Measurements from ENCODE around the gene GRK4. TPM values are rescaled to one million over a fixed set of nuclear protein-coding genes. Genes with fewer than 3 reads are reported as not detected.

The GRK4 gene
- total and polyA plus RNA-seq, 11 donors: 4.9 to 12.0 (median 9.3) TPM

DNA sequence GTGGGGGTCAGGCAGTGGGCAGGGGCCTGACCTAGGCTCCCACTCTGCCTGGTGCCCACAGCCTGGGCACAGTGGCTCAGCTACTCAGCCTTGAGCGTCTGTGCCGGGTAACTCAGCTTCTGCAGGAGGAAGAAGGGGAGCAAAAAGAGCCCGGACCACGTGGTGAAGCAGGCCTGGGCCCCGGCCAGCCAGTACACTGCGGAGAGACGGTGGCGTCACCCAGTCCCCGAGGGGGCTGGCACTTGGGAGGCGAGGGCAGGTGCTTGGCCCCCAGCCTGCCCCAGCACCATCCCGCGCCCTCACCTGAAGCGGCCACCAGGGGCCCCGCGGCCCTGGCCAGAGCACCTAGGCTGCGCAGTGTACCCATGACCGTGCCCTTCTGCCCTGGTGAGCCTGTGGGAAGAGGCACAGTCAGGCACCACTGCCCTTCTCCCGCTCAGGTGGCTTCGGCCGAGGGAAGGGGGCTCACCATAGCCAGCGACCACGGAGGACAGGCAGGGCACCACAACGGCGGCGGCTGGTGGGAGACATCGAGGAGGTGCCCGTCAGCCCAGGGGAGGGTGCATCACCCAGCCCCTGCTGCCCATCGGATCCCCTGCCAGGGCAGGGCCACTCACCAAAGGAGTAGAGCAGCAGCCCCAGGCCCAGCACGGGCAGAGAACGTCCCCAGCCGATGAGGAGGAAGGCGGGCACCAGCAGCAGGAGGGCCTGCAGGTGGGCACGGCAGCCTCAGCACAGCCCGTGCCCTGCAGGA, 32.4 kb upstream of the GRK4 start:
- Histone ChIP-seq H3K4me3 (no peak overlapping the region), H3K4me1 (peaks cover 2 to 49% (median 37%) of the 10 kb centered on the region in 12 donors), H3K36me3 (peaks cover 0 to 60% (median 51%) of the 10 kb centered on the region in 9 donors), H3K9me3 (no peaks in the 10 kb centered on the region), H3K27me3 (no peaks in the 10 kb centered on the region), H3K27ac (peak overlapping the region; percentile 29 to 91 (median 69))
- intact Hi-C loops (cut with DNase I): loop anchor here in 8 of 10 donors (5.0 to 10.0 kb wide), 6 partner anchors 86 to 174 kb away; partner anchors contain the start of genes ADD1 (in 4 of the 8) and TNIP2 (in 1 of the 8)
- ATAC-seq (peak in 2 of 4 donors; percentile 2 to 3), DNase-seq (peak in 1 of 5 donors; percentile 67)
- WGBS, 4 donors: 59 to 77% (median 72%) methylated on average over 20 to 34 of the region's 34 CpGs
- no peak for TF ChIP-seq POLR2A (IDR thresholded peaks at IDR 0.05)
- TF ChIP-seq, protein P1, sequence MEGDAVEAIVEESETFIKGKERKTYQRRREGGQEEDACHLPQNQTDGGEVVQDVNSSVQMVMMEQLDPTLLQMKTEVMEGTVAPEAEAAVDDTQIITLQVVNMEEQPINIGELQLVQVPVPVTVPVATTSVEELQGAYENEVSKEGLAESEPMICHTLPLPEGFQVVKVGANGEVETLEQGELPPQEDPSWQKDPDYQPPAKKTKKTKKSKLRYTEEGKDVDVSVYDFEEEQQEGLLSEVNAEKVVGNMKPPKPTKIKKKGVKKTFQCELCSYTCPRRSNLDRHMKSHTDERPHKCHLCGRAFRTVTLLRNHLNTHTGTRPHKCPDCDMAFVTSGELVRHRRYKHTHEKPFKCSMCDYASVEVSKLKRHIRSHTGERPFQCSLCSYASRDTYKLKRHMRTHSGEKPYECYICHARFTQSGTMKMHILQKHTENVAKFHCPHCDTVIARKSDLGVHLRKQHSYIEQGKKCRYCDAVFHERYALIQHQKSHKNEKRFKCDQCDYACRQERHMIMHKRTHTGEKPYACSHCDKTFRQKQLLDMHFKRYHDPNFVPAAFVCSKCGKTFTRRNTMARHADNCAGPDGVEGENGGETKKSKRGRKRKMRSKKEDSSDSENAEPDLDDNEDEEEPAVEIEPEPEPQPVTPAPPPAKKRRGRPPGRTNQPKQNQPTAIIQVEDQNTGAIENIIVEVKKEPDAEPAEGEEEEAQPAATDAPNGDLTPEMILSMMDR (IDR thresholded peaks at IDR 0.05): no peak

DNA sequence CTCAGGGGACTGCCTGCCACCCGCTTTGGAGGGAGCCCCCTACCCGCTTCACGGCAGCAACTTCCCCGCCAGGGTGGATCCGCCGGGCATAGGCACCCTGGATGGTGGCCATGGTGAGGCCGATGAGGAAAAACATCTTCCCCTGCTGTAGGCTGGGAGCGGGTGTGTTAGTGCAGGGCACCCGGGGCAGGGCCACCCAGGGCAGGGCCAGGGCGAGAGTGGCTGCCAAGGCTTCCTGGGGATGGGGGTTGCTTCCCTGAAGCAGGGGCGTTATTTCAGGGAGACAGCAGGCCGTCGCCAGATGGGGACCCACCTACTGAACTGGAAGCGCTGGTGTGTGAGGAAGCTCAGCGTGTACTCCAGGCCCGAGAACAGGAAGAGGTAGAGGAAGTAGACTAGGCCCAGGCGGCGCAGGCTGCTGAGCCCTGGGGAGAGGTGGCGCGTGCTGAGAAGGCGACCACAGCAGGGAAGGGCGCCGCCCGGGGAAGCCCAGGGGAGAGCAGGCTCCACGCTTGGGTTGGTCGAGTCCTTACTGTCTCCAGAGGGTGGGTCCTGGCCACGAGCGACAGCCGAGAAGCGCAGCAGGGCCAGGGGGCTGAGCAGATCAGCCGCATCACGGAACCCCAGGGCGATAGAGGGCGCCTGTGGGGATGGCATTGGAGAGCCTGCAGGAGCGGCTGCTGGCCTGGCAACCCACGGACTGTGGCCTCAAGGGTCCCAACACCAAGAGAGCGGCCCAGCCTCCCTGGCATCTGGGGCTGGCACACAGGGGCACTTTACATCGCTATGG, 31.7 kb upstream of the GRK4 start:
- intact Hi-C loops (cut with DNase I): loop anchor here in 8 of 10 donors (5.0 to 10.0 kb wide), 6 partner anchors 87 to 174 kb away; partner anchors contain the start of genes ADD1 (in 4 of the 8) and TNIP2 (in 1 of the 8)
- H3K4me1 ChIP-seq: peaks cover 2 to 55% (median 42%) of the 10 kb centered on the region in 12 donors
- DNase-seq (peak; percentile 65 to 88 (median 81)), ATAC-seq (peak; percentile 21 to 71 (median 45))
- H3K27ac ChIP-seq: peak overlapping the region; percentile 52 to 91 (median 69)
- peak overlapping the region in 3 of 12 donors; percentile 10 to 34 (median 19) for H3K4me3 ChIP-seq
- no peaks in the 10 kb centered on the region for H3K9me3 ChIP-seq
- no peak for TF ChIP-seq POLR2A (IDR thresholded peaks at IDR 0.05)
- TF ChIP-seq, protein P1 (IDR thresholded peaks at IDR 0.05): peak in 6 of 12 donors; percentile 12 to 33 (median 24)
- 55 to 64% (median 61%) methylated on average over 32 to 38 of the region's 38 CpGs for WGBS, 4 donors
- peaks cover 0 to 52% (median 43%) of the 10 kb centered on the region in 9 donors for H3K36me3 ChIP-seq
- no peaks in the 10 kb centered on the region for H3K27me3 ChIP-seq

DNA sequence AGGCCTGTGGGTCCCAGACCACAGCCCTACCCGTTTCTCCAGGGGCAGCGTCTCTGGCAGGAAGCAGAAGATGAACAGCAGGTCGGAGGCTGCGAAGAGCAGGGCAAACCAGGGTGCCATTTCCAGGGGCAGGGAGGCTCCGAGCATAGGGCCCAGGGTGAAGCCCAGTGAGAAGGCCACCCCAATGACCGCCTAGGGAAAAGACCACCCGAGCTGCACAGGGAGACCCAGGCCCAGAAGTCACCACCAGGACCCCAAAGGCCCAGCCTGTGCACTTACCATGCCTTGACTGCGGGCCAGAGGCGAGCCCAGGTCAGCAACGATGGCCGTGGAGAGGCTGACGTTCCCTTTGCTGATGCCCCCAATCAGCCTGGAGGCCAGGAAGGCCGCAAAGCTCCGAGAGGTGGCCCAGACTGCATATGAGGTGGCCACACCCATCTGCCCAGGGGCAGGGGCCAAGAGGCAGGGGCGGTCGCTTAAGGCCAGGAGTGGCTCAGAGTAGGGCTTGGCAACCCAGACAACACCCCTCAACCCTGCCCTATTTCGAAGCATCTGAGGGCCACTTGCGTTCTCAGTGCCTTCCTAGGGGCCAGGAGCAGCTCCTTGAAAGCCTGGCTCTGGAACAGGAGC, 30.9 kb upstream of the GRK4 start:
- intact Hi-C loops (cut with DNase I): loop anchor here in 8 of 10 donors (5.0 to 10.0 kb wide), 6 partner anchors 88 to 175 kb away; partner anchors contain the start of genes ADD1 (in 4 of the 8) and TNIP2 (in 1 of the 8)
- DNase-seq (peak in 1 of 5 donors; percentile 58), ATAC-seq (no peak)
- peak overlapping the region in 11 of 12 donors; percentile 52 to 91 (median 69) for H3K27ac ChIP-seq
- no peaks in the 10 kb centered on the region for H3K9me3 ChIP-seq
- peak overlapping the region in 1 of 12 donors; percentile 34 for H3K4me3 ChIP-seq
- no peak for TF ChIP-seq POLR2A (IDR thresholded peaks at IDR 0.05)
- TF ChIP-seq, protein P1 (IDR thresholded peaks at IDR 0.05): no peak
- 79 to 89% (median 83%) methylated on average over 15 to 18 of the region's 18 CpGs for whole genome bisulfite sequencing, 4 donors
- H3K36me3 ChIP-seq: peaks cover 0 to 49% (median 40%) of the 10 kb centered on the region in 9 donors
- peaks cover 2 to 61% (median 42%) of the 10 kb centered on the region in 12 donors for H3K4me1 ChIP-seq
- no peaks in the 10 kb centered on the region for H3K27me3 ChIP-seq

Data from heart left ventricle (tissue), 16 donors.